Measurements from ENCODE around the gene LTO1. TPM values are rescaled to one million over a fixed set of nuclear protein-coding genes. Genes with fewer than 3 reads are reported as not detected.

Gene LTO1
- total and polyA plus RNA-seq, 2 of the 13 experiments (the other 11 are each of a cell fraction or from before 2014, with no cell fraction given): 11.8 to 15.0 TPM

DNA sequence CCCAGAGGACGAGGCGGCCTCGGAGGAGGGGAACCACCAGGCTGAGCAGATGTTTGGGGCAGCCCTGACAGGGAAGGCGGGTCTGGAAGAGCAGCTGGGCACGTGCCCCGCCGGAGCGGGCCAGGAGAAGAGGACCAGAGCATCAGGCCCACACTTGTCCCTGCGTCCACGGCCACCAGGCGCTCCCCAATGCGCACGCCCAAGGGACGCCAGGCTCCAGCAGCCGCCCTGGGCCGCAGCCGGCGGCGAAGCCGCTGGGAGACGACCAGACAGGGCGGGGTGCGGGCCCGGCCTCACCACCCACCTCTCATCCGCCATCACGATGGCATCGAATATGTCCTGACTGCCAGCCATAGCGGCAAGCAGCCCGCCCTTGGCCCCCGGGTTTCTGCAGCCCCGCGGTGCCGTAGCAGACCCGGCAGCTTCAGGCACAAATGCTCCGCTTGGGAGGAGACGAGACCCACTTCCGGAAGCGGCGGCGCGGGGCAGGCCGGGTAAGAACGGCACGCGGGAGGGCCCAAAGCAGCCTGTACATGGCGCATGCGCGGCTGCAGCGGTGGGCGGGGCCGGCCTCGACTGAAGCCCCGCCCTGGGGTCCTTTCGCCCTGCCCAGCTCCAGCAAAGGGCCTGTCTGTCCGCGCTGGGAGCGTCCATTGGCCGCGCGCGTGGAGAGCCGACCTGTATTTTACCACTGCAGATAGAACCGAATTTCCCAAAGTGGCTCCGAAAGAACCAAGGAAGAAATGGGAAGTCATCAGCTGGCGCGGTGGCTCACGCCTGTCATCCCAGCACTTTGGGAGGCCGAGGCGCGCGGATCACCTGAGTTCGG lies at the start of gene LTO1 (continued):
- TF ChIP-seq, protein P1, sequence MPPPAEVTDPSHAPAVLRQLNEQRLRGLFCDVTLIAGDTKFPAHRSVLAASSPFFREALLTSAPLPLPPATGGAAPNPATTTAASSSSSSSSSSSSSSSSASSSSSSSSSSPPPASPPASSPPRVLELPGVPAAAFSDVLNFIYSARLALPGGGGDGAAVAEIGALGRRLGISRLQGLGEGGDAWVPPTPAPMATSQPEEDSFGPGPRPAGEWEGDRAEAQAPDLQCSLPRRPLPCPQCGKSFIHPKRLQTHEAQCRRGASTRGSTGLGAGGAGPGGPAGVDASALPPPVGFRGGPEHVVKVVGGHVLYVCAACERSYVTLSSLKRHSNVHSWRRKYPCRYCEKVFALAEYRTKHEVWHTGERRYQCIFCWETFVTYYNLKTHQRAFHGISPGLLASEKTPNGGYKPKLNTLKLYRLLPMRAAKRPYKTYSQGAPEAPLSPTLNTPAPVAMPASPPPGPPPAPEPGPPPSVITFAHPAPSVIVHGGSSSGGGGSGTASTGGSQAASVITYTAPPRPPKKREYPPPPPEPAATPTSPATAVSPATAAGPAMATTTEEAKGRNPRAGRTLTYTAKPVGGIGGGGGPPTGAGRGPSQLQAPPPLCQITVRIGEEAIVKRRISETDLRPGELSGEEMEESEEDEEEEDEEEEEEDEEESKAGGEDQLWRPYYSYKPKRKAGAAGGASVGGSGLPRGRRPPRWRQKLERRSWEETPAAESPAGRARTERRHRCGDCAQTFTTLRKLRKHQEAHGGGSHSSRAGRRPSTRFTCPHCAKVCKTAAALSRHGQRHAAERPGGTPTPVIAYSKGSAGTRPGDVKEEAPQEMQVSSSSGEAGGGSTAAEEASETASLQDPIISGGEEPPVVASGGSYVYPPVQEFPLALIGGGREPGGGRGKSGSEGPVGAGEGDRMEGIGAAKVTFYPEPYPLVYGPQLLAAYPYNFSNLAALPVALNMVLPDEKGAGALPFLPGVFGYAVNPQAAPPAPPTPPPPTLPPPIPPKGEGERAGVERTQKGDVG (CRISPR knock-in tag; IDR thresholded peaks at IDR 0.05; ENCODE audit: borderline replicate concordance): no peak
- TF ChIP-seq ZSCAN21 (CRISPR knock-in tag; IDR thresholded peaks at IDR 0.05; ENCODE audit: borderline replicate concordance) (peak; percentile 74; the same call in 1 of the 2 replicates), SALL1 (CRISPR knock-in tag; IDR thresholded peaks at IDR 0.05) (peak; percentile 70; the same call in 1 of the 2 replicates), ZNF333 (CRISPR knock-in tag; IDR thresholded peaks at IDR 0.05; ENCODE audit: borderline replicate concordance) (no peak; the same call in 1 of the 2 replicates), ZFP36L1 (CRISPR knock-in tag; IDR thresholded peaks at IDR 0.05) (0 out of 2 replicates have a peak, but pooled peaks have one; percentile 75), HIVEP1 (CRISPR knock-in tag; IDR thresholded peaks at IDR 0.05) (no peak), BCL6 (CRISPR knock-in tag; IDR thresholded peaks at IDR 0.05) (peak; percentile 49; the same call in 1 of the 2 replicates), ZNF749 (CRISPR knock-in tag; IDR thresholded peaks at IDR 0.05; ENCODE audit: borderline replicate concordance) (0 out of 2 replicates have a peak, but pooled peaks have one; percentile 41), NFYC (CRISPR knock-in tag; IDR thresholded peaks at IDR 0.05) (no peak), POLR2A (IDR thresholded peaks at IDR 0.05; ENCODE audit: insufficient read depth in 1 of 2, low read depth in 2 of 2, low read length in 2 of 2) (peak; percentile 68 to 85), RFX1 (IDR thresholded peaks at IDR 0.05) (no peak), ISL2 (CRISPR knock-in tag; IDR thresholded peaks at IDR 0.05) (0 out of 2 replicates have a peak, but pooled peaks have one; percentile 20)
- TF ChIP-seq, protein P2, sequence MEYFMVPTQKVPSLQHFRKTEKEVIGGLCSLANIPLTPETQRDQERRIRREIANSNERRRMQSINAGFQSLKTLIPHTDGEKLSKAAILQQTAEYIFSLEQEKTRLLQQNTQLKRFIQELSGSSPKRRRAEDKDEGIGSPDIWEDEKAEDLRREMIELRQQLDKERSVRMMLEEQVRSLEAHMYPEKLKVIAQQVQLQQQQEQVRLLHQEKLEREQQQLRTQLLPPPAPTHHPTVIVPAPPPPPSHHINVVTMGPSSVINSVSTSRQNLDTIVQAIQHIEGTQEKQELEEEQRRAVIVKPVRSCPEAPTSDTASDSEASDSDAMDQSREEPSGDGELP (IDR thresholded peaks at IDR 0.05; ENCODE audit: borderline replicate concordance, low read depth): 0 out of 2 replicates have a peak, but pooled peaks have one; percentile 4
- TF ChIP-seq, protein P3, sequence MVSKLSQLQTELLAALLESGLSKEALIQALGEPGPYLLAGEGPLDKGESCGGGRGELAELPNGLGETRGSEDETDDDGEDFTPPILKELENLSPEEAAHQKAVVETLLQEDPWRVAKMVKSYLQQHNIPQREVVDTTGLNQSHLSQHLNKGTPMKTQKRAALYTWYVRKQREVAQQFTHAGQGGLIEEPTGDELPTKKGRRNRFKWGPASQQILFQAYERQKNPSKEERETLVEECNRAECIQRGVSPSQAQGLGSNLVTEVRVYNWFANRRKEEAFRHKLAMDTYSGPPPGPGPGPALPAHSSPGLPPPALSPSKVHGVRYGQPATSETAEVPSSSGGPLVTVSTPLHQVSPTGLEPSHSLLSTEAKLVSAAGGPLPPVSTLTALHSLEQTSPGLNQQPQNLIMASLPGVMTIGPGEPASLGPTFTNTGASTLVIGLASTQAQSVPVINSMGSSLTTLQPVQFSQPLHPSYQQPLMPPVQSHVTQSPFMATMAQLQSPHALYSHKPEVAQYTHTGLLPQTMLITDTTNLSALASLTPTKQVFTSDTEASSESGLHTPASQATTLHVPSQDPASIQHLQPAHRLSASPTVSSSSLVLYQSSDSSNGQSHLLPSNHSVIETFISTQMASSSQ (IDR thresholded peaks at IDR 0.05; ENCODE audit: low read depth): no peak
- TF ChIP-seq, protein P3 (CRISPR knock-in tag; IDR thresholded peaks at IDR 0.05; ENCODE audit: borderline replicate concordance): peak; percentile 80; the same call in 1 of the 2 replicates
- TF ChIP-seq, protein P4, sequence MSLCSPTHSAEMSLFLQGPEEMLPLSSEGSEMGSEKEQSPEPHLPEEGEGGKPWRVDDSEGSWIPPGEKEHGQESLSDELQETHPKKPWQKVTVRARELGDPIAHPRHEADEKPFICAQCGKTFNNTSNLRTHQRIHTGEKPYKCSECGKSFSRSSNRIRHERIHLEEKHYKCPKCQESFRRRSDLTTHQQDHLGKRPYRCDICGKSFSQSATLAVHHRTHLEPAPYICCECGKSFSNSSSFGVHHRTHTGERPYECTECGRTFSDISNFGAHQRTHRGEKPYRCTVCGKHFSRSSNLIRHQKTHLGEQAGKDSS (CRISPR knock-in tag; IDR thresholded peaks at IDR 0.05; ENCODE audit: borderline replicate concordance, low read depth): peak; percentile 86
- TF ChIP-seq, protein P5, sequence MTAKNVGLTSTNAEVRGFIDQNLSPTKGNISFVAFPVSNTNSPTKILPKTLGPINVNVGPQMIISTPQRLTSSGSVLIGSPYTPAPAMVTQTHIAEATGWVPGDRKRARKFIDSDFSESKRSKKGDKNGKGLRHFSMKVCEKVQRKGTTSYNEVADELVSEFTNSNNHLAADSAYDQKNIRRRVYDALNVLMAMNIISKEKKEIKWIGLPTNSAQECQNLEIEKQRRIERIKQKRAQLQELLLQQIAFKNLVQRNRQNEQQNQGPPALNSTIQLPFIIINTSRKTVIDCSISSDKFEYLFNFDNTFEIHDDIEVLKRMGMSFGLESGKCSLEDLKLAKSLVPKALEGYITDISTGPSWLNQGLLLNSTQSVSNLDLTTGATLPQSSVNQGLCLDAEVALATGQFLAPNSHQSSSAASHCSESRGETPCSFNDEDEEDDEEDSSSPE (CRISPR knock-in tag; IDR thresholded peaks at IDR 0.05): peak; percentile 68

All from HepG2 (cell line).